Stimulated activated naive CD4-positive, alpha-beta T cell treated with Interleukin-2 at 50 U/mL for 16 hours (primary cell): ENCODE results near the gene CDH15.
"Not testable (repeated sequence)": the region's sequence is repeated elsewhere in the genome, so short reads cannot be mapped to it uniquely, and the experiment has no call there.

Experiments
- DNase-seq: peaks from one replicate; lab custom pipeline; 2025; lab: John Stamatoyannopoulos, UW

The CDH15 gene

DNA sequence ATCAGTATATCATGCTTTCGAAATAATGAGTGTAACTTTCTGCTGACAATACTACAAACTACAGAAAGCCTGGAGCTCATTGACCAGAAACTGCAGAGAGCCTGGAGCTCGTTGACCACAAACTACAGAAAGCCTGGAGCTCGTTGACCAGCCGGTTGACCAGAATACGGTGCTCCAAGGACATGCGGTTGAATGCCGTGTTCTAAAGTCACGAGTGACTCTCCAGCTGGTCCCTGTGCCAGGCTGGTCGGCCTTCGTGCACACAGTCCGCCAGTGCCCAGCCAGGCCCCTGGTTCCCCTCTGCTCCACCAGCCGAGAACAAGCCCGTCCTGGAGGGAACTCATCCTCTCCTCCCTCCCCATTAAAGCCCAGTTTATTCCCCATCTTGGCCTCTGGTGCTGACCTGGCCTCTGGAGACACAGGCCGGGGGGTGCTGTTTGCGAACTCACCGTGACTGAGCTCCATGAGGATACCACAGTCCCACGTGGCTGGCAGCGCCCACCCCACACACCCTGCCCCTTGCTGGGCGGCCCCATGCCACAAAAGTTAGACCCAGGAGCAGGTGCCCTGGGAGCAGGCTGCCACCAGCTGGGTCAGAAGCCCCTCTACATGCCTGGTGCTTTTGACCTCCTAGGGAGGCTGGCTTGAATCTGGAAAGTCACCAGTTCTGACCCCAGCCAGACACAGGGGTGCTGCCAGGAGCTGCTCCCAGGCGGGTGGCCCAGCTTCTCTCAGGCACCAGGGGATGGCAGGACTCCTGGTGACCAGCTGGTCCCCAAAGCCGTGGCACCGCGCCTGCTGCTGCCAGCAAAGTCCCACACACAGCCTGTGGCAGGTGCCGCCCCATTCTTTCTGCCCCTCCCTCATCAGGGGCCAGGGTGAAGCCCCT, 15.5 kb upstream of the CDH15 start:
- DNase-seq = no peak

DNA sequence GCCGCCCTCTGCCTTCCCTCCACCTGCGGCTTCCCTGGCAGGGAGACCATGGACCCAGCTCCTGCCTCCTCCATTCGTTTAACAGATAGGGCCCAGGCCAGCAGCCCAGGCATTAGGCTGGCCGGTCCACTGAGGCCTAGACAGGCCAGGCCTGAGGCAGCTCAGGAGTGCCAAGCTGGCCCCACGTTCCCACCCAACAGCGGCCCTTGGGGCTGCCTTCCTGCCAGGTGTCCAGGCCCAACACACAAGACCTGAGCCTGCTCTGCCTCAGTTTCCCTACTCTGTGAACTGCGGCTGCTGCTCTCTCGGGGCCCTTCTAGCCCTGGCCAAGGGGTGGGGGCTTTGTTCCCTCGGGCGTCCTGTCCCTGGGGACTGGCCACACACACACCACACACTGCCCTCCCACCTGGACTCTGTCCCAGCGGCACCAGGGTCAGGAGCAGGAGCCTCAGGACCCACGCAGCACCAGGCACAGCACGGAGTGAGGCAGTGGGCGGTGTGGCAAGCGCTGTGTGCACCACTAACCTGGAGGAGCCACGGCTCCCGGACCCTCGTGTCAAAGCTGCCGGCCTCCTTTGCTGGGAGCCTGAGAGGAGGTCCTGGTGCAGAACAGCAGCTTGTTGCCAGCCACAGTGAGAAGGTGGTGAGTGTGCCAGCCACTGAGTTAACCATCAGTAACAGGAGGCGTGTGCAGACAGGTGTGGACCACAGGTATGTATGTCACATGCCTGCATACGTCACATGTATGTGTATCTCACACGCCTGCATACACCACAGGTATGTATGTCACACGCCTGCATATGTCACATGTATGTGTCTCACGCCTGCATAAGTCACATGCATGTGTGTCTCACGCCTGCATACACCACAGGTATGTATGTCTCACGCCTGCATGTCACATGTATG, 14.6 kb upstream of the CDH15 start:
- DNase-seq = no peak

DNA sequence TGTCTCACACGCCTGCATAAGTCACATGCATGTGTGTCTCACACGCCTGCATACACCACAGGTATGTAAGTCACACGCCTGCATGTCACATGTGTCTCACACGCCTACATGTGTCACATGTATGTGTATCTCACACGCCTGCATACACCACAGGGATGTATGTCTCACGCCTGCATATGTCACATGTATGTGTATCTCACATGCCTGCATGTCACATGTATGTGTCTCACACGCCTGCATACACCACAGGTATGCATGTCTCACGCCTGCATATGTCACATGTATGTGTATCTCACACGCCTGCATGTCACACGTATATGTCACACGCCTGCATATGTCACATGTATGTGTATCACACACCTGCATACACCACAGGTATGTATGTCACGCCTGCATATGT, 13.8 kb upstream of the CDH15 start:
- no peak for DNase-seq

DNA sequence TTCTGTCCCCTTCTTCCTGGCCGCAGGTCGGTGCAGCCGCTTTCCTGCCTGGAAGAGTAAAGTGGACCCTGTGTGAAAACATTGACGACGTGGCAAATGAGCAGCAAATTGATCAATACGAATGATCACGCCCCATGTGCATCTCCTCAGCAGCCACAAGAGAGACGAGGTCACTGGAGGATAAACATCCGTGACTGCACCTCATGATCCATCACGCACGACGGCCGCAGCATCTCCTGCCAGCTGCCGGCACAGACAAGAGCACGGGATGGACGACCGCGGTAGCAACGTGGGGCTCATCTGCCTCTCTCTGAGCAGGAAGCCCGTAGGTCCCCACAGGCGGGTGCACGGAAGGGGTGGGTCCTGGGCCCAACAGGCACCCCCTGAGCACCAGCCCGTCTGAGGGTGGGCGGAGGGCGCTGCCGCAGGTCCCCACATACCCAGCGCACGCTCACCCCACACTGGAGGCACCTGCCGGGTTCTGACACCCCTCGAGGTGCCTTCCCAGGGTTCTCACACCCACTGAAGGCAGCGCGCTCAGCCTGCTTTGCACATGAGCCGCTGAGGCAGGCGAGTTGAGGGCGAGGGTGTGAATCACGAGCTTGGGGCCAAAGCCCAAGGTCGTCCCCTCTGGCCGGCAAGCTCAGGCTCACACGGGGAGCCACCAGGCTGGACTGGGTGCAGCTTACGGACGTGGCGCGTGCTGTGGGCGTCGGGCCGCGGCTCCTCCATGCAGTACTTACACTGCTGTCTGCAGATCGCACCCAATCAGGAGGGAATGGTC, 12.3 kb upstream of the CDH15 start:
- no peak for DNase-seq

DNA sequence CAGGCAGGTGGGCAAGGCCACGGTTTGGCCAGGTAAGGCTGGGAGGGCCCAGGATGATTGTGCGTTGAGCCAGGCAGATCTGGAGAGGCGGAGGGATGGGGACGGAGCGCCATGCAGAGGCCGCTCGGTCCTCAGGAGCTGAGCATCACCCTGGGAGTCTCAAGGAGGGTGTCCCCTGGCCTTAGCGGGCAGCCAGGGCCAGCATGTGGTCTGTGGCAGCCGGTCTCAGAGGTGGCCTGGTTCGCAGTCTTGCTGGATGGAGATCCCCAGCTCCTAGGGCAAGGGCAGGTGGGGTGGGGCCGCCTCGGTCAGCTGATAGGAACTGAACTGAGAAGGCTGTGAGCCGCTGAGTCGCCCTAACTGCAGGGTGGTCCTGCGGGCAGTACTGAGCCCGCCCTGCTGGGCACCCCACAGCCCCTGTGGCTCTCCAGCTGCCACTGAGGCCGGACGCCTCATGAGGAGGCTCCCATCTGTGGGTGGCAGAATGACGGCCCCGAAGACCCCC, 11.6 kb upstream of the CDH15 start:
- no peak for DNase-seq

DNA sequence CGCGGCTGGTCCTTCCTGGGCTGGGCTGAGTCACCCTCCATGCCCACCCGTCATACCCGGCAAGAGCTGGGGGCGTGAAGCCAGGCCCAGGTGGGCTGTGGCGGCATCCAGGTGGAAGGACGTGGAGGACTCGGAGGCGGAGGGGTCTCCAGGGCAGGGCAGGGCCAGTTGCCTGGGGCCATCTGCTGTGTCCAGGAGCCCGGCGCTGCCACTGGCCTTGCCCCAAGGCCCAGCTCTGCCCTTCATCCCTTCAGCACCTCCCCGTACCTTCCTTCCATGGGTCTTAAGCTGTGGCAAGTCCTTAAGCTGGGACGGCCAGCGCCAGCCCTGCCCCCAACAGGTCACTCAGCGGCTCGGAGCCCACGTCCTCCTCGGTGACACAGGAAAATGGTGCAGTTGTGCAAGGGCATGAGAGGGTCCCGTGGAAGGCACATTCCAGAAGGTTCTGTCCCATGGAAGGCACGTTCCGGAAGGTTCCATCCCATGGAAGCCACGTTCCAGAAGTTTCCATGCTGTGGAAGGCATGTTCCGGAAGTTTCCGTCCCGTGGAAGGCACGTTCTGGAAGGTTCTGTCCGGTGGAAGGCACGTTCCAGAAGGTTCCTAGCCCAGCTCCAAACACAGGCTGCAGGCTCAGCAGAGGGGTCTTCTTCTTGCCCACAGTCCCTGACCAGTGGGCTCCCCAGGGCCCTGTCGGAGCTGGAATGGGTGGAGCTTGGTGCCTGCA, 10.4 kb upstream of the CDH15 start:
- DNase-seq = no peak

DNA sequence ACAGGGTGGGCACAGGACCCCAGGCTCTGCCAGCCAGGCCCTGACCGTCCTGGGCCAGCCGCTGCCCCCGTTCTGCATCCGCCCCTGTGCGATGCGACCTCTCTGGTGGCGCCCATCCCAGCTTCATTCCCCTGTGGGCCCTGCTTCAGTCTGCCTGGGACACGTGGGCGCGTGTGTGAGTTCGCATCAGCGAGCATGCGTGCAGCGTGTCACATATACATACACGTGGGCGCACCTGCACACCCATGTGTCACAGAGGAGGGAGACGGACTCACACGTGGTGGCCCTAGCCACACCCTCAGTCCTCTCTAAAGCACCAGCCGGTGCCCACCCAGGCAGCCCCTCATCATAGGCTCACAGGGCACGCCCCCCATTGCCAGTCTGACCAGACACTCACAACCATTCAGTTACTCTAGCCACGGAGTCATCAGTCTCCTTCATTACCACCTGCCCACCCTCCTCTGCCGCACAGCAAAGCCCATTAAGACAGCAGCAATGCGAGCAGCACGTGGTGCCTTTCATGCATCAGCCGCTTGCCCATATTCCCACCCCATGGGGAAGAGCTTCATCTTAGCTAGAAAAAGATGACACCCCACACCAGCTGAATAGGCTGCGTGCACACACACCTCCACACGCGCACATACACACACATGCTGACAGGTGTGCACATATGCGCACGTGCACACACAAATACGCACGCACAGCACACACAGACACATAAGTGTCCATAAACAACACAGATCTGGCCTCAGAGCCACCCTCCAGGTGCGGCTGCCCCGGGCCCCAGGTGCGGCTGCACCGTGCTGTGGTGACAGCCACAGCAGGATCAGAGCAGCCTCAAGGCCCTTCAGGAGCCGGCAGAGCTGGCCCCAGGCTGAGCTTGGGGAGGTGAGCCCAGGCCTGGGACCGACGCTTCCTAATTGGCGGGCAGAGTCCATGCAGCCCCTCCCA, 9.5 kb upstream of the CDH15 start:
- no peak for DNase-seq

DNA sequence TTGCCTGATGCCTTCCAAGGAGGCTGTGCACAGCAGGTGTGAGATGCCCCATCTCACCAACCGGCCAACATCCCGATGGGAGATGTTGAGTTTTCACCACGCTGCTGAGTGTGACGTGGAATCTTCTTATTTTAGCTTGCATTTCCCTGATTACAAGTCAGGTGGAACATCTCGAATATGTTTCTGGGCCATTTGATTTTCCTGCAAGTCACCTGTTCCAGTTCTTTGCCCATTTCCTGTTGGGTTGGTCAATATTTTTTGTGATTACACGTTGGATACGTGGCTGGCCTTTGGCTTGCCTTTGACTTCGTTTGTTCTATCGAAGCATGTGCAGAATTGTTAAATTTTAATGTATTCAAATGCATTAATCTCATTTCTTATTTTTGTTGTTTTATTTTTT, 8.3 kb upstream of the CDH15 start:
- DNase-seq = no peak

DNA sequence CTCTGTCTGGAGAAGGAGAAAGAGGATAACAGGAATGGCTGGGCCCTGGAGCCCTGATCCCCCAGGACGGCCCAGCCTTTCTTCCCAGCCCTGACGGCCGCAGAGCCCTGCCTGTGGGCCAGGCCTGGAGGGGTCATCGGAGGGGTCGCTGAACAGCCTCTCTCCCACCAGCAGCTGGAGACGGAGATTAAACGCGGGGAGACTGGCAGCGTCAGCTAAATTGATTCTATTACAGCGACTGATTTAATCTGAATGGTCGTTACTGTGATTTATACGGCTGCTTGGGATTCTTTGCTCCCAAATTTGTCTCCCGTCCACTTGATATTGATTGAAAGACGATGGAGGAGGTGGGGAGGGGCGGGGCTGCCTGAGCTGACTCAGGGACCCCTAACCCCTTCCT, 7.1 kb upstream of the CDH15 start:
- no peak for DNase-seq

DNA sequence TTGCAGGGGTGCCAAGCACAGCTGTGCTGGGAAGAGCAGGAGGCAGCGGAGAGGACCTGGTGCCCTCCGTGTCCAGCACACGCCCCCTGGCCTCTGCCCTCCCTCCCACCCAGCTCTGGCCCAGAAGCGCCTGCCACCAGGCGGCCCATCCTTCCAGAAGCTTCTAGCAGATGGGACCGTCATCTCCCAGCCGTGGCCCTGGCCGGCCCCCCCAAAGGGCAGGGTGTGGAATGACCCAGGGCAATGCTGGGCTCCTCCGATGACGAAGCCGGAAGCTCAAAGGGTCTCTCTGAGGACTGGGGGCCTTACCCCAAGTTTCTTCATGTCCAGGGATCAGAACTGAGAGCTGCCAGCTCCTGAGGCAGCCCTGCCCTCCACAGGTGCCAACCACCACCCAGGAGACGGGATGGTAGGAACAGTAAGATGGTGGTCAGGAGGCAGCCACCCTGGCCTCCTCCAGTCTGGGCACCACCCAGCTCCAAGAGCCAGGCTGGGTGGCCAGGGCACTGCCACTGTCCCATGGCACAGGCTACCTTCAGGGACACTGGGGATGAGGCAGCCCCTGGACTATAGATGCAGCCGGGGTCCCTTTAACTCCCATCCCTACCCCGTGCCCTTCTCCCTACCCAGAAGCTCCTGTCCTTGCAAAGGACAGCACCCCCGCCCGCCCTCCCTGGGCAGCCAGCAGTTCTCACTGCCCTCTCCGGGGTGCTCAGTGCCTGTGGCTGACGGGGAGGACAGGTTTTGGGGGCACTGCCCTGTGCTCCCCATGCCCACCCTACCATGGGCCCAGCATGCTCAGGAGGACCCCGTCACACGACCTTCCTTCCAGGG, 6.5 kb upstream of the CDH15 start:
- no peak for DNase-seq

DNA sequence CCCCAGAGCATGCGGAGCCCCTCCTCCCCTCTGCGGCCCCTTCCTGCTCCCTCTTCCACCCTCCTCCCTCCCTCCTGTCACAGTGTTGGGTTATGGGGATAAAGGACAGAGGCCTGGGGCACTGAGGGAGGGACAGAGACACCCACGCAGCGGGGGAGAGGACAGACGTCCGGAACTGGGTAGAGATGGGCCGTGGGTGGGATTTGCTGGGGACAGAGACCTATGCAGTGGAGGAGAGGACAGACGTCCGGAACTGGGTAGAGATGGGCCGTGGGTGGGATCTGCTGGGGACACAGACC, 5.9 kb upstream of the CDH15 start:
- DNase-seq = not testable (repeated sequence)

DNA sequence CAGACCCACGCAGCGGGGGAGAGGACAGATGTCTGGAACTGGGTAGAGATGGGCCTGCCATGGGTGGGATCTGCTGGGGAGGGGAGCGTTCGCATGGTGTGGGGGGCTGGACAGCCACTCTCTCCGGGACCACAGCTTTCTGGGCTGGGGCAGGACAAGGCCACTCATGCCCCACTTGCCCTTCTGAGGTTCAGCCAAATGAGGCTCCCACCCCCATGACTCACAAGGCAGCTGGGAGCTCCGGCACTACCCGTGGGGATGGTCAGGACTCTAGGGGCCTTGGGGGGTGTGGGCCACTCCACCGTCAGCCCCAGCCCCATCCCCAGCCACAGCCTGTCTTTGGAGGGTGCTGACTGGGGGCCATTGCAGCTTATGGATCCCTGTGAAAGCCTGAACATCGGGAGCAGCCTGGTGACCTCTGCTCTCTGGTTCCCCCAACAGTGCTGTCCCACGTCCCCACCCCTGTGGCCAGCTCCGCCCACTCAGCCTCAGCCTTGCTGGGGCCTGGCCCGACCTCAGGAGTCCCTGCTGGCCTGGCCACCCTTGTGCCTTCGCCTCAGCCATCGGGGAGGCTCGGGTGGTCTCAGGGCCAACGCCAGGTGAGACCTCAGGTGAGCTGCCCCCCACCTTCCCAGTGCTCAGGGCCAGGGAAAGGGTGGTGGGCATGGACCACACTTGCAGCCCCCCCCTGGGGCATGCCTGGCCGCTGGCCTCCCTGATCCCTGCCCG, 4.7 kb upstream of the CDH15 start:
- no peak for DNase-seq

DNA sequence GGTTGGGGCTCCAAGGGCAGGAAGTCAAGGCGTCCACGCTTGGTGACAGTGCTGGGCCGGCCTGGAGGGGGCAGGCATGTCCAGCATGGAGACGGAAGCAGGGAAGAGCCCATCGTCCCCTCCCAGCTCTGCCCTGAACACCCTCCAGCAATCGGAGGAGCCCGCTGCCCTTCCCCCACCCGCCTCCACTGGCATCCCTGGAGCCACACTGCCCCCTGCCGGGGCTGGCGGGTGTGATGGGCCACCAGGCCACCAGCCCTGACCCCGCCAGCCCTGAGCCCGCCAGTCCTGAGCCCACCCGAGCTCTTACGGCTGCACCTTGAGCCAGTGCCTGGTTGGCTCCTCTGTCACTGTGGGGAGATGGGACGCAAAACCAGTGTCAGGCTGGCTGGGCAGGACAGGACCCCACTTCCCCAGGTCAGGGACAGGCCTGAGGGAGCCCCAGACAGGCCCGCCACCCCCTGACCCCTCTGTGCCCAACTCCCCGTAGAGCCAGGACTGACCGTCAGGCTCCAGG, 4.1 kb upstream of the CDH15 start:
- DNase-seq = peak; percentile 70

DNA sequence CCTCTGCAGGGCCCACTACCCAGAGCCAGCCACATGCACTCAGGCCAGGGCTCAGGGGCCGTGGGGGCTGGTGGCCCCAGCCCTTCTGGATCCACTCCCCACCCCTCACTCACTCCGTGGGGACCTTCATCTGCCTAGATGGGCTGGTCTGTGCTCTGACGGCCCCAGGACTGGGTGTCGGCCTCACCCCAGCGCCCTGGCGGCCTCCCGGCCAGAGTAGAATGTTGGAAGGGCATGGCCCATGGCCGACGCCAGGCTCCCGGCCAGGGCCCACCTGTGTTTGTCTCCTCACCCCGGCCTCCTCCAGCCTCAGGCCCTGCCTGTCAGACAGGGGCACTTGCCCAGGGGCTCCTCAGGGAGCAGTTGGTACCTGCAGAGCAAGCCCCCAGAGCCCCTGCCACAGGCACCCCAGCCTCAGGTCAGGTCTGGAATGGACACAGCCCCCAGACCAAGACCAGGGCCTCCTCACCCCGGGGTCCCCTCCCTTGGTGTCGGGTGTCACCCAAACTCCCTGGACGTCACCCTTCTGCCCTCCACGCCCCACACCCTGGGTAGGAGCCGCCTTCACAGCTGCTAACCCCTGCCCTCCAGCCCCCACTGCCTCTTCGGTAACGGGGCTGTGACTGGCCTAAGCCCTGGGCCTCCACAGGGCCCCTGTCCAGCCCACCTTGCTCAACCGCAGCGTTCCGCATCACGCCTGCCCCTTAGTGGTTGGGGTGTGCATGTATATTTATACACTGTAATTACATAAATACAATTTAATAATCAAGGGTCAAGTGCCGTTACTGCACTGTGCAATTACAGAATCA, 3.0 kb upstream of the CDH15 start:
- DNase-seq = no peak

DNA sequence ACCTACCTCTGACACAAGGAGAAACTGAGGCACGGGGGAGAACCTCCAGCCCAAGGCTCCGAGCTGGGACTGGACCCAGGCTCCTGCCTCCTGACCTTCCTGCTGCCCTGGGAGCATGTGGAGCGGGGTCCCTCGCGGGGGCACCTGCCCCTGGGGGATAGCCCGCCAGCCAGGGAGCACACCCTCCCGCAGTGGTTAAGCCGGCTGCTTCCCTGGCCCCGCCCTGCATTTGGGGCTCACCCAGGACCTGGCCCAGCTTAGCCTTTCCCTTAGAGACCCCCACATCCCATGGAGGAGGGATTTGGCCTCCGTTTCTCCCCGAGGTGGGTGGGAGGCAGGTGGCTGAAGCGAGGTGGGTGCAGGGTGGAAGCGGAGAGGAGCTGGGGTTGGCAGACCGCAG, 1.8 kb upstream of the CDH15 start:
- DNase-seq = no peak

DNA sequence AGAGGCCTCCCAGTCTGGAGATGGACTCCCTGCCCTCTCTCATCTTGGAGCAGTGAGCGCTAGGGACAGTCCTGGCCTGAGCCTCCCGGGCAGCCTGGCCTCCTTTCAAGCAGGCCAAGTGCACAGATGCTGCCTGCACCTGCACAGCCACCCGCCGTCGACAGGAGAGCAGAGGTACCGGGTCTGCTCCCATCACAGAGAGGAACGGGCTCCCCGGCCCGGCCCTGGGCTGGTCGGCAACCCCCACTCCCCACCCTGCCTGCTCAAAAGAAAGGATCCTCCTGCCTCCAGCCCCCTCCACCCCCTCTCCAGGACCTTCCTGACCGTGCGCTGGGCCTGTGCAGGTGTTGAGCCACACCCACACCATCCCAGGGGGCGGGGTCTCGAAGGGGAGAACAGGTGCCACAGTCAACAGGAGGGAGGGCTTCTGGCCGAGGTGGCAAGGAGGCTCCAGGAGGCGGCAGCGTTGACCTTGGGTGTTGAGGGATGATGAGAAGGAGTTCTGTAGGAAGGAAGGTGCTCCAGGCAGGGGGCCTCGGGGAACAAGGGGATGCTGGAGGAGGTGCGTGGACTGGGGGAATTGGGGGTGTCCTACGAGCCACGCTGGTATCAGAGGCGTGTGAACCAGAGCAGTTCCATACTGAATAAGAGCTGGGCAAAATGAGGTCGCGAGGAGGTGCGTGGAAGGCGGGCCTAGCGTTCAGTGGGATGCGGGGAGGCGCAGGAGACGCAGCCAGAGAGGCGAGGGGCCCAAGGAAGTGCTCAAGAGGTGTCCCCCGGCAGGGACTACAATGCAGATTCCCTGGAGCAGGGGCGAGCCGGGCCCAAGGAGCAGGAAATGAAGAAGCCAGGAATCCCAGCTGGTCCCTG, 967 bp upstream of the CDH15 start:
- DNase-seq = no peak

DNA sequence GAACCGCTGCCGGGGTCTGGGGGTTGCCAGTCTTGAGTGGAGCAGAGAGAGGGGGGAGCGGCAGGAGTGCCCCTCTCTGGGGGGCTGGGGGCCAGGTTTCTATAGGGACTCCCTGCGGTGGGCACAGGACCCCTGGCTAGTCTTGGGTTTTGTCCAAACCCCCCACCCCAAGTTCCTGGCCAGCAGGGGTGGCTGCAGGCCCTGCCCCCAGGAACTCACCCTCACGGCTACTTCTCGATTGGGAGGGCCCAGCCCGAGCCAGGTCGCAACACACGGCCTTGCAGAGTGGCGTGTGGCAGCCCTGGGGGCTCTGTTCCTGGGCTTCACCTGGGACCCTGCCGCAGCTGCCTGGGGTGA, 601 bp downstream of the CDH15 start:
- no peak for DNase-seq
